GM12878 (cell line): ENCODE results near the gene WNT7A.

ENCODE experiments used
- CBX3 ChIP-seq: fragments of 200-600 bp; sonication (generic); IDR thresholded peaks from 2 replicates; pipeline ENCODE4 v1.6.1; 2016; ENCODE audit warnings: low read depth, borderline replicate concordance
- CHD1 ChIP-seq: IDR thresholded peaks from 2 replicates; pipeline ENCODE4 v1.6.1; 2012; ENCODE audit warnings: low read depth, low read length, improper control_type of control experiment

GRCh38 chr3:13865581-13865980, 14.3 kb downstream of the WNT7A start:
- TF ChIP-seq CHD1 (no peak), CBX3 (no peak)
